H1 (cell line): ENCODE measurements around the gene KLHL10.

Experiments used
- ATF2 ChIP-seq: IDR thresholded peaks from 2 replicates; pipeline ENCODE4 v1.6.1; 2012; ENCODE audit warnings: low read length, inconsistent platforms
- BCL11A ChIP-seq, 2 experiments: IDR thresholded peaks; one replicate each; pipeline ENCODE4 v1.6.1; 2011; ENCODE audit warnings: low read depth in 2 of 2, low read length in 2 of 2, mild to moderate bottlenecking in 2 of 2
- CTCF ChIP-seq, 3 experiments: IDR thresholded peaks; 1 replicate in 2 of 3; 2 replicates in 1 of 3; pipeline versions ENCODE4 v1.5.1 to v1.6.1; 2011; ENCODE audit warnings: low read length in 3 of 3, mild to moderate bottlenecking in 3 of 3, inconsistent platforms in 2 of 3, low read depth in 1 of 3, moderate library complexity in 1 of 3; ENCODE audit not compliant: insufficient read depth in 1 of 3; ENCODE audit errors: control extremely low read depth in 1 of 3
- EGR1 ChIP-seq: IDR thresholded peaks from 2 replicates; pipeline ENCODE4 v1.6.1; 2011; ENCODE audit warnings: low read depth, low read length, borderline replicate concordance
- EP300 ChIP-seq, 2 experiments: IDR thresholded peaks; 1 replicate in 1 of 2; 2 replicates in 1 of 2; pipeline ENCODE4 v1.6.1; 2011 to 2012; ENCODE audit warnings: low read depth in 2 of 2, low read length in 2 of 2, mild to moderate bottlenecking in 2 of 2, borderline replicate concordance in 1 of 2, inconsistent platforms in 1 of 2, moderate library complexity in 1 of 2
- EZH2 ChIP-seq: fragments of 200-600 bp; sonication (generic); IDR thresholded peaks from 2 replicates; pipeline ENCODE4 v1.7.1; 2012; ENCODE audit warnings: low read depth, mild to moderate bottlenecking, moderate library complexity, low read length, inconsistent platforms; ENCODE audit not compliant: severe bottlenecking
- GABPA ChIP-seq: IDR thresholded peaks from 2 replicates; pipeline ENCODE4 v1.6.1; 2011; ENCODE audit warnings: mild to moderate bottlenecking, low read length, moderate library complexity, borderline replicate concordance; ENCODE audit not compliant: insufficient read depth
- KDM1A ChIP-seq: fragments of 200-600, 300-600 bp; sonication (generic); IDR thresholded peaks from 2 replicates; pipeline ENCODE4 v1.7.1; 2016; ENCODE audit warnings: mild to moderate bottlenecking, low read length, borderline replicate concordance
- MAX ChIP-seq: IDR thresholded peaks from 2 replicates; pipeline ENCODE4 v1.6.1; 2012; ENCODE audit warnings: inconsistent platforms
- POLR2A ChIP-seq, 2 experiments: IDR thresholded peaks; 1 replicate in 1 of 2; 2 replicates in 1 of 2; pipeline ENCODE4 v1.6.1; 2011; ENCODE audit warnings: low read depth in 2 of 2, low read length in 2 of 2, mild to moderate bottlenecking in 2 of 2; ENCODE audit errors: control extremely low read depth in 1 of 2
- POLR2AphosphoS5 ChIP-seq: IDR thresholded peaks from 2 replicates; pipeline ENCODE4 v1.6.1; 2011; ENCODE audit warnings: low read depth, low read length
- RAD21 ChIP-seq, 2 experiments: IDR thresholded peaks in 1 of 2; conservative IDR thresholded peaks in 1 of 2; 2 replicates each; pipeline ENCODE4 v1.6.1; 2011; ENCODE audit warnings: low read depth in 2 of 2, low read length in 2 of 2, improper control_type of control experiment in 1 of 2, inconsistent platforms in 1 of 2, mild to moderate bottlenecking in 1 of 2, moderate library complexity in 1 of 2
- TCF12 ChIP-seq: IDR thresholded peaks from 2 replicates; pipeline ENCODE4 v1.6.1; 2011; ENCODE audit warnings: low read depth, mild to moderate bottlenecking, low read length

GRCh38 chr17:41806685-41807445 lies 30.8 kb upstream of the KLHL10 start:
- TF ChIP-seq BCL11A (IDR thresholded peaks at IDR 0.05; ENCODE audit: low read depth in 2 of 2, low read length in 2 of 2) (no peak), CTCF (IDR thresholded peaks at IDR 0.05; ENCODE audit: control extremely low read depth in 1 of 3, insufficient read depth in 1 of 3, low read depth in 1 of 3, low read length in 3 of 3) (no peak), EZH2 (no peak), MAX (no peak), RAD21 (IDR thresholded peaks at IDR 0.05 in 1 of 2, conservative IDR thresholded peaks at IDR 0.05 in 1 of 2; ENCODE audit: low read depth in 2 of 2, low read length in 2 of 2) (no peak), KDM1A (no peak), GABPA (no peak), POLR2A (IDR thresholded peaks at IDR 0.05; ENCODE audit: control extremely low read depth in 1 of 2, low read depth in 2 of 2, low read length in 2 of 2) (no peak), EGR1 (no peak), TCF12 (no peak), POLR2AphosphoS5 (no peak), EP300 (IDR thresholded peaks at IDR 0.05; ENCODE audit: borderline replicate concordance in 1 of 2, low read depth in 2 of 2, low read length in 2 of 2) (no peak), ATF2 (no peak)
